NCI-H1694 treated with DMSO at 0.1 percent for 48 hours (cell line): ENCODE data around the gene NFIB.

Experiments used
- DNase-seq: peaks from one replicate; lab custom pipeline; 2025; lab: John Stamatoyannopoulos, UW

The NFIB gene

GRCh38 chr9:14278291-14278721, 35.6 kb downstream of the NFIB start:
- no peak for DNase-seq

- DNase-seq = no peak
These were observed 36.2 kb downstream of the NFIB start for GRCh38 chr9:14277761-14278160.

- DNase-seq = peak; percentile 47
These were observed 36.7 kb downstream of the NFIB start for GRCh38 chr9:14277244-14277643.

GRCh38 chr9:14275331-14275730, 38.6 kb downstream of the NFIB start:
- no peak for DNase-seq

- DNase-seq = no peak
These were observed 40.2 kb downstream of the NFIB start for GRCh38 chr9:14273696-14274121.

GRCh38 chr9:14272927-14273528, 40.9 kb downstream of the NFIB start:
- no peak for DNase-seq

- DNase-seq = peak; percentile 70
These were observed 42.8 kb downstream of the NFIB start for GRCh38 chr9:14271093-14271673.

- DNase-seq = no peak
These were observed 43.4 kb downstream of the NFIB start for GRCh38 chr9:14270358-14271092.

GRCh38 chr9:14269916-14270315, 44.0 kb downstream of the NFIB start:
- DNase-seq = no peak

- DNase-seq = no peak
These were observed 50.0 kb downstream of the NFIB start for GRCh38 chr9:14263707-14264483.

GRCh38 chr9:14262827-14263226, 51.1 kb downstream of the NFIB start:
- DNase-seq = no peak

GRCh38 chr9:14261616-14262015, 52.3 kb downstream of the NFIB start:
- DNase-seq = no peak

GRCh38 chr9:14260101-14260500, 53.8 kb downstream of the NFIB start:
- no peak for DNase-seq

- no peak for DNase-seq
These were observed 55.2 kb downstream of the NFIB start for GRCh38 chr9:14258660-14259239.

GRCh38 chr9:14258156-14258555, 55.8 kb downstream of the NFIB start:
- no peak for DNase-seq

- DNase-seq = no peak
These were observed 57.4 kb downstream of the NFIB start for GRCh38 chr9:14256588-14256987.

GRCh38 chr9:14251154-14252071, 62.5 kb downstream of the NFIB start:
- DNase-seq = no peak

- no peak for DNase-seq
These were observed 63.2 kb downstream of the NFIB start for GRCh38 chr9:14250794-14251153.

GRCh38 chr9:14249527-14249926, 64.4 kb downstream of the NFIB start:
- no peak for DNase-seq

GRCh38 chr9:14248149-14248548, 65.8 kb downstream of the NFIB start:
- no peak for DNase-seq

GRCh38 chr9:14247577-14247976, 66.4 kb downstream of the NFIB start:
- DNase-seq = no peak
